H1 (cell line): ENCODE data around the gene RGP1. TPM values are rescaled to one million over a fixed set of nuclear protein-coding genes. Genes with fewer than 3 reads are reported as not detected.

Experiments
- RNF2 ChIP-seq: fragments of 200-900, 300-1000 bp; sonication (generic); IDR thresholded peaks from 2 replicates; pipeline ENCODE4 v1.7.1; 2016; ENCODE audit warnings: borderline replicate concordance, low read depth, mild to moderate bottlenecking, antibody characterized with exemption, low read length; ENCODE audit not compliant: poor library complexity, severe bottlenecking; ENCODE audit errors: missing control alignments
- TEAD4 ChIP-seq: IDR thresholded peaks from 2 replicates; pipeline ENCODE4 v1.6.1; 2012; ENCODE audit warnings: low read depth, low read length, inconsistent platforms, mixed read lengths
- polyA plus RNA-seq, 7 experiments: library from polyadenylated mRNA; depleted of rRNA in 3 of 7; stranded (reverse) in 5 of 7; unstranded in 2 of 7; fragments of >200 nt in 5 of 7; fragments of 200-250 nt in 2 of 7; gene quantifications; 1 replicate in 5 of 7; 2 replicates in 1 of 7; 4 replicates in 1 of 7; pipeline versions ENCODE4 v1.2.1 to v1.2.3, GENCODE V29; 2011 to 2013; ENCODE audit warnings: missing spikeins in 2 of 7, mixed read lengths in 2 of 7
- total RNA-seq: library from RNA; stranded (reverse); fragmentation: NEBNext Ultra II Directional; extraction: Animal tissue kit (Norgen Biotek cat#: 25700); gene quantifications from 2 replicates; pipeline ENCODE4 v1.2.1, GENCODE V29; 2021
- TF ChIP-seq, protein P1 (sequence below): IDR thresholded peaks from 2 replicates; pipeline ENCODE4 v1.6.1; 2012; ENCODE audit warnings: inconsistent platforms

RGP1 gene
- total and polyA plus RNA-seq, 2 of the 8 experiments (the other 6 are each of a cell fraction or from before 2014, with no cell fraction given), result 11.8 to 22.7 TPM

DNA sequence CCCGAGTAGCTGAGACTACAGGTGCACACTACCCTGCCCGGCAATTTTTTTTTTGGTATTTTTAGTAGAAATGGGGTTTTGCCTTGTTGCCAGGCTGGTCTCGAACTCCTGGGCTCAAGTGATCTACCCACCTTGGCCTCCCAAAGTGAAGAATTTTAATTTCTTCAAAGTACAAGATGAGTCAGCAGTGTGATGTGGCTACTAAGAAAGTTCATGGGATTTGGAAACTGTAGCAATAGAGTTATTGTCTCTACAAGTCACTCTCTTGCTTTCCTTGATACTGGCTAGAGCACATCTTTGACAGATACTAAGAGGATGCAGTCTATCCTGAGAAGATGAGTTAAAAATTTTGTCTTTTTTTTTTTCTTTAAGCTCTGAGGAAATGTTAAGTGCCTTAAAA is 15.0 kb upstream of the RGP1 start (continued):
- TF ChIP-seq, protein P1, sequence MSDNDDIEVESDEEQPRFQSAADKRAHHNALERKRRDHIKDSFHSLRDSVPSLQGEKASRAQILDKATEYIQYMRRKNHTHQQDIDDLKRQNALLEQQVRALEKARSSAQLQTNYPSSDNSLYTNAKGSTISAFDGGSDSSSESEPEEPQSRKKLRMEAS, result no peak
- no peak for TF ChIP-seq TEAD4
- no peak for TF ChIP-seq RNF2
- TF ChIP-seq, all 59 proteins: peak for 0
